ENCODE measurements around the gene FCRLB. TPM values are rescaled to one million over a fixed set of nuclear protein-coding genes. Genes with fewer than 3 reads are reported as not detected.

Gene FCRLB
- total and polyA plus RNA-seq, 8 donors = 0.25 to 1.1 (median 0.53) TPM

- ATAC-seq = peak; percentile 75
- no peak for TF ChIP-seq CTCF (IDR thresholded peaks at IDR 0.05)
- Histone ChIP-seq H3K4me1 (peaks cover 7 to 64% of the 10 kb centered on the region in 2 donors), H3K4me3 (no peak overlapping the region), H3K36me3 (no peaks in the 10 kb centered on the region), H3K27ac (peak overlapping the region; percentile 1 to 84), H3K9me3 (no peaks in the 10 kb centered on the region), H3K27me3 (no peaks in the 10 kb centered on the region)
- intact Hi-C loops (cut with DNase I) = no loop called here
- no peak for DNase-seq
Measured at GRCh38 chr1:161772397-161772796, 51.1 kb downstream of the FCRLB start.

- H3K4me3 ChIP-seq = no peak overlapping the region
- H3K36me3 ChIP-seq = no peaks in the 10 kb centered on the region
- no peaks in the 10 kb centered on the region for H3K27me3 ChIP-seq
- ATAC-seq (no peak), DNase-seq (no peak)
- H3K27ac ChIP-seq = no peak overlapping the region
- H3K9me3 ChIP-seq = no peaks in the 10 kb centered on the region
- no peak for TF ChIP-seq CTCF (IDR thresholded peaks at IDR 0.05)
- H3K4me1 ChIP-seq = peaks cover 7 to 50% of the 10 kb centered on the region in 2 donors
- intact Hi-C loops (cut with DNase I) = no loop called here
Measured at GRCh38 chr1:161773791-161774190, 52.4 kb downstream of the FCRLB start.

- Histone ChIP-seq H3K27me3 (no peaks in the 10 kb centered on the region), H3K4me3 (no peak overlapping the region), H3K9me3 (no peaks in the 10 kb centered on the region), H3K27ac (no peak overlapping the region), H3K4me1 (peaks cover 9 to 17% of the 10 kb centered on the region in 2 donors), H3K36me3 (peaks cover 0 to 10% of the 10 kb centered on the region in 2 donors)
- DNase-seq (no peak), ATAC-seq (no peak)
- TF ChIP-seq CTCF (IDR thresholded peaks at IDR 0.05) = no peak
- intact Hi-C loops (cut with DNase I) = no loop called here
Measured at GRCh38 chr1:161777261-161777660, 55.9 kb downstream of the FCRLB start.

Other genes with a start within 250 kb of the FCRLB start
- 100 to 1,000 TPM in 1 of 2 donors, 10 to 100 TPM in 1; 80.0 to 135 TPM for gene FCGR2A, start 216.1 kb upstream of the FCRLB start, total RNA-seq
- gene FCGR2A, start 216.1 kb upstream of the FCRLB start, polyA plus RNA-seq (ENCODE audit: insufficient read length in 6 of 6) = 10 to 100 TPM; 12.4 to 18.2 (median 16.0) TPM
- gene HSPA6, start 197.0 kb upstream of the FCRLB start, total RNA-seq = 10 to 100 TPM in 1 of 2 donors, 1 to 10 TPM in 1; 7.1 to 18.7 TPM
- gene HSPA6, start 197.0 kb upstream of the FCRLB start, polyA plus RNA-seq (ENCODE audit: insufficient read length in 6 of 6) = 1 to 10 TPM in 5 of 6 donors, under 1 TPM in 1; 0.60 to 1.4 (median 1.2) TPM
- gene FCGR3A, start 171.7 kb upstream of the FCRLB start, total RNA-seq = 100 to 1,000 TPM in 1 of 2 donors, 10 to 100 TPM in 1; 56.3 to 237 TPM
- 1 to 10 TPM; 1.8 to 5.5 (median 3.0) TPM for gene FCGR3A, start 171.7 kb upstream of the FCRLB start, polyA plus RNA-seq (ENCODE audit: insufficient read length in 6 of 6)
- 10 to 100 TPM in 1 of 2 donors, 1 to 10 TPM in 1; 7.8 to 74.8 TPM for gene FCGR3B, start 90.4 kb upstream of the FCRLB start, total RNA-seq
- gene FCGR3B, start 90.4 kb upstream of the FCRLB start, polyA plus RNA-seq (ENCODE audit: insufficient read length in 6 of 6) = 1 to 10 TPM in 1 of 6 donors, under 1 TPM in 5; 0.20 to 1.0 (median 0.47) TPM
- gene FCGR2B, start 58.4 kb upstream of the FCRLB start, total RNA-seq = 10 to 100 TPM in 1 of 2 donors, 1 to 10 TPM in 1; 8.8 to 24.1 TPM
- gene FCGR2B, start 58.4 kb upstream of the FCRLB start, polyA plus RNA-seq (ENCODE audit: insufficient read length in 6 of 6) = 1 to 10 TPM in 1 of 6 donors, under 1 TPM in 5; 0.43 to 1.1 (median 0.62) TPM
- gene FCRLA, start 14.3 kb upstream of the FCRLB start, total RNA-seq = under 1 TPM in 1 of 2 donors, not detected in 1; 0.34 TPM
- gene FCRLA, start 14.3 kb upstream of the FCRLB start, polyA plus RNA-seq (ENCODE audit: insufficient read length in 6 of 6) = under 1 TPM; 0.08 to 0.44 (median 0.30) TPM
- 10 to 100 TPM; 13.6 to 18.9 TPM for gene DUSP12, start 28.2 kb downstream of the FCRLB start, total RNA-seq
- gene DUSP12, start 28.2 kb downstream of the FCRLB start, polyA plus RNA-seq (ENCODE audit: insufficient read length in 6 of 6) = 10 to 100 TPM; 40.3 to 53.0 (median 42.3) TPM
- 10 to 100 TPM; 27.3 to 32.2 TPM for gene ATF6, start 44.8 kb downstream of the FCRLB start, total RNA-seq
- 10 to 100 TPM; 26.3 to 32.6 (median 29.5) TPM for gene ATF6, start 44.8 kb downstream of the FCRLB start, polyA plus RNA-seq (ENCODE audit: insufficient read length in 6 of 6)

Data from left lung (tissue), 10 donors.